VCaP (cell line): Measurements from ENCODE around the gene LCTL.

ENCODE experiments used
- H3K27ac ChIP-seq: fragments of 450-650 bp; 2 replicates; pipeline ENCODE4 v1.5.1; 2017
- TF ChIP-seq, protein P1 (sequence below): fragments of 450-650 bp; conservative IDR thresholded peaks from 2 replicates; pipeline ENCODE4 v1.5.1; 2017; ENCODE audit warnings: mild to moderate bottlenecking, moderate library complexity

The LCTL gene

GRCh38 chr15:66580643-66581042 is 14.8 kb upstream of the LCTL start:
- TF ChIP-seq, protein P1, sequence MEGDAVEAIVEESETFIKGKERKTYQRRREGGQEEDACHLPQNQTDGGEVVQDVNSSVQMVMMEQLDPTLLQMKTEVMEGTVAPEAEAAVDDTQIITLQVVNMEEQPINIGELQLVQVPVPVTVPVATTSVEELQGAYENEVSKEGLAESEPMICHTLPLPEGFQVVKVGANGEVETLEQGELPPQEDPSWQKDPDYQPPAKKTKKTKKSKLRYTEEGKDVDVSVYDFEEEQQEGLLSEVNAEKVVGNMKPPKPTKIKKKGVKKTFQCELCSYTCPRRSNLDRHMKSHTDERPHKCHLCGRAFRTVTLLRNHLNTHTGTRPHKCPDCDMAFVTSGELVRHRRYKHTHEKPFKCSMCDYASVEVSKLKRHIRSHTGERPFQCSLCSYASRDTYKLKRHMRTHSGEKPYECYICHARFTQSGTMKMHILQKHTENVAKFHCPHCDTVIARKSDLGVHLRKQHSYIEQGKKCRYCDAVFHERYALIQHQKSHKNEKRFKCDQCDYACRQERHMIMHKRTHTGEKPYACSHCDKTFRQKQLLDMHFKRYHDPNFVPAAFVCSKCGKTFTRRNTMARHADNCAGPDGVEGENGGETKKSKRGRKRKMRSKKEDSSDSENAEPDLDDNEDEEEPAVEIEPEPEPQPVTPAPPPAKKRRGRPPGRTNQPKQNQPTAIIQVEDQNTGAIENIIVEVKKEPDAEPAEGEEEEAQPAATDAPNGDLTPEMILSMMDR: no peak
- H3K27ac ChIP-seq: no peak overlapping the region

DNA sequence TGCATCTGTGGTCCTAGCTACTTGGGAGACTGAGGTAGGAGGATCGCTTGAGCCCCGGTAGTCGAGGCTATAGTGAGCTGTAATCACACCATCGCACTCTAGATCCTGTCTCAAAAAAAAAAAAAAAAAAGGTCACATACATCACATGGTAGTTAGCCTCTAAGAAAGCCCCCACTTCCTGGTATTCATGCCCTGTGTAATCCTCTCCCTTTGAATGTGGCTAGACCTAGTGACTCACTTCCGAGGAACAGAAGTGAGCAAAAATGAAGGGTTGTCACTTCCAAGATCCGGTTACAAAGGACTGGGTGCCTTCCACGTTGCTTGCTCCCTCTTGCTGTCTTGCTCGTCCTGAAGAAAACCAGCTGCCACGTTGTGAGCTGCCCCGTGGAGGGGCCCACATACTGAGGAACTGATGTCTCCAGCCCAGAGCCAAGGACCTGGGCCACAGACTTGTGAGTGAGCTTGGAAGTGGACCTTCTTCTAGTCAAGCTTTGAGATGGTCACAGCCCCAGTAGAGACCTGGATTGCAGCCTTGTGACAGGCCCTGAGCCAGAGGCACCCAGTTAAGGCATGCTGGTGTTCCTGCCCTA is 12.6 kb upstream of the LCTL start:
- H3K27ac ChIP-seq: no peak overlapping the region
- TF ChIP-seq, protein P1: no peak

- TF ChIP-seq, protein P1: no peak
- H3K27ac ChIP-seq: no peak overlapping the region
These were observed 8.8 kb upstream of the LCTL start for GRCh38 chr15:66574596-66574950.

GRCh38 chr15:66573719-66574595 is 8.2 kb upstream of the LCTL start:
- TF ChIP-seq, protein P1: no peak

GRCh38 chr15:66573348-66573718 is 7.5 kb upstream of the LCTL start:
- H3K27ac ChIP-seq: no peak overlapping the region
- TF ChIP-seq, protein P1: no peak

More at GRCh38 chr15:66573719-66574595, 8.2 kb upstream of the LCTL start:
- no peak overlapping the region for H3K27ac ChIP-seq

DNA sequence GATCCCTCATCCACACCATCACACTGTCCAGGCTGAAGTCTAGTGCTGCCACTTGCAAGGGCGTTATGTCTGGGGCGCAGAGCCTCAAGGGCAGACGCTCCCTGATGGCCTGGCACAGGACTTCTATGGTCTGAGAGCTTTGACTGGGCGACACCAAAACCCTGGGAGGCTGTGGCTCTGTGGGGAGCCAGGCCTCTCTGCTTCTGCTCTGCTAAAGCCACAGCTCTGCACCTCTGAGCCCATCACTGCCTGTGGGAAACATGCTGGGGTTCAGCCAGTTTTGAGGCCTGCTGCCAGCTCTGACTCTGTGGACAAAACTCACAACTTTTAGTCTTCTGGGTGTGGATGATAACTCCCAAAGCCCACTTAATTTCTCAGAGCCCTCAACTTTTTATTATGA is 6.3 kb upstream of the LCTL start:
- no peak overlapping the region for H3K27ac ChIP-seq
- TF ChIP-seq, protein P1: no peak

- TF ChIP-seq, protein P1: no peak
- no peak overlapping the region for H3K27ac ChIP-seq
These were observed 5.2 kb upstream of the LCTL start for GRCh38 chr15:66570842-66571478.
